T-helper 1 cell (primary cell): ENCODE data around the gene CAPN9.
"Not testable (repeated sequence)": the region's sequence is repeated elsewhere in the genome, so short reads cannot be mapped to it uniquely, and the experiment has no call there.

ENCODE experiments used
- DNase-seq, 5 donors: peaks; one replicate each; pipeline ENCODE4 v3.0.0-alpha.2; 2012 to 2020
- total RNA-seq, 4 donors: gene quantifications; one replicate each; lab custom pipeline; 2026; lab: John Stamatoyannopoulos, UW

The CAPN9 gene
- 0 reads per million in 4 donors for total RNA-seq

- no peak for DNase-seq
Measured at GRCh38 chr1:230747127-230747730, at the start of gene CAPN9. CAPN9 (plus strand) TSS chr1:230747388; CDS start chr1:230747497, 109 bp downstream.

DNA sequence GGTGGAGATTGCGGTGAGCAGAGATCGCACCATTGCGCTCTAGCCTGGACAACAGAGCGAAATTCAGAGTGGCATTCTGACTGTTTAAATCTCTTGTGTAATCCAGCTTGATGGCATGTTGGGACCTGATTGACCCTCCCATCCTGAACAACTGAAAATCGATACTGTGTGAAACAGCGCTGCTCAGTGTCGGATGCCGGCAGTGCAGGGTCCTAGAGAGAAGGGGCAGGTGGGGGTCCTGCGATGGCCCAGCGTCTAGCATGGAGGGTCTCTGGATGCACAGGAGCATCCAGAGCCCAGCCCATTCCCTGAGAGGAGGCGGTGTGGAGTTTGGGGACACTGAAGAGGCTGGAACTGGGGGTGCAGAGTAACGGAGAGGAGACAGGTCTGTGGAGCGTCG lies 49.1 kb upstream of the CAPN9 start:
- no peak for DNase-seq

- DNase-seq: not testable (repeated sequence)
Measured at GRCh38 chr1:230698964-230699363, 48.2 kb upstream of the CAPN9 start.

DNA sequence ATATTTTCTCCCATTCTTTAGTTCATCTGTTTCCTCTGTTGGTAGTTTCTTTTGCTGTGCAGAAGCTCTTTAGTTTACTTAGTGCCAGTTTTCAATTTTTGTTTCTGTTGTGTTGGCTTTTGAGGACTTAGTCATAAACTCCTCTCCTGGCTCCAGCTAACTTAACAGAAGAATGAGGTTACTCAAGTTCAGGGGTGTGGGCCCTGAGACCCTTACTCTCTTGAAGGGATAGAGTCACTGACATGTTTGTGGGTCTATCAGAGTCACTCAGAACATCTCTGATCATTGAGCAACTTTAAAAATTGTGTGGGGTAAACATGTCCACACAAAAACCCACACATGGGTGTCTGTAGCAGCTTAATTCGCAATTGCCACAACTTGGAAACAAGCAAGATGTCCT lies 47.5 kb upstream of the CAPN9 start:
- DNase-seq: no peak

- no peak for DNase-seq
Measured at GRCh38 chr1:230700132-230700531, 47.1 kb upstream of the CAPN9 start.

- no peak for DNase-seq
Measured at GRCh38 chr1:230701434-230701833, 45.8 kb upstream of the CAPN9 start.

- DNase-seq: no peak
Measured at GRCh38 chr1:230701895-230702768, 45.1 kb upstream of the CAPN9 start.

- no peak for DNase-seq
Measured at GRCh38 chr1:230702934-230703678, 44.1 kb upstream of the CAPN9 start.

- no peak for DNase-seq
Measured at GRCh38 chr1:230703679-230704385, 43.4 kb upstream of the CAPN9 start.

DNA sequence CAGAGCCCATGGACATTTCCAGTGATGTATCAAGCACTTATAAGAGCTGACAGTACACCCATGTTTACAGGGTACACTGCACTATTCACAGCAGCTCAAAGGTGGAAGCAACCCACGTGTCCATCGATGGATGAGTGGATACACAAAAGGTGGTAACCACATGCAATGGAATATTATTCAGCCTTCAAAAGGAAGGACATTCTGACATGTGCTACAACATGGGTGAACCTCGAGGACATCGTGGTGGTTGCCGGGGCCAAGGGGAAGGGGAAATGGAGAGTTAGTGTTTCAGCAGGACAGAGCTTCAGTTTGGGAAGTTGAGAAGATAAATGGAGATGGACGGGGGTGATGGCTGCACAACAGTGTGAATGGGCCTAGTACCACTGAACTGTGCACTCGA lies 42.4 kb upstream of the CAPN9 start:
- DNase-seq: no peak

GRCh38 chr1:230705289-230706019 lies 41.7 kb upstream of the CAPN9 start:
- DNase-seq: no peak

GRCh38 chr1:230706020-230706699 lies 41.0 kb upstream of the CAPN9 start:
- DNase-seq: no peak

DNA sequence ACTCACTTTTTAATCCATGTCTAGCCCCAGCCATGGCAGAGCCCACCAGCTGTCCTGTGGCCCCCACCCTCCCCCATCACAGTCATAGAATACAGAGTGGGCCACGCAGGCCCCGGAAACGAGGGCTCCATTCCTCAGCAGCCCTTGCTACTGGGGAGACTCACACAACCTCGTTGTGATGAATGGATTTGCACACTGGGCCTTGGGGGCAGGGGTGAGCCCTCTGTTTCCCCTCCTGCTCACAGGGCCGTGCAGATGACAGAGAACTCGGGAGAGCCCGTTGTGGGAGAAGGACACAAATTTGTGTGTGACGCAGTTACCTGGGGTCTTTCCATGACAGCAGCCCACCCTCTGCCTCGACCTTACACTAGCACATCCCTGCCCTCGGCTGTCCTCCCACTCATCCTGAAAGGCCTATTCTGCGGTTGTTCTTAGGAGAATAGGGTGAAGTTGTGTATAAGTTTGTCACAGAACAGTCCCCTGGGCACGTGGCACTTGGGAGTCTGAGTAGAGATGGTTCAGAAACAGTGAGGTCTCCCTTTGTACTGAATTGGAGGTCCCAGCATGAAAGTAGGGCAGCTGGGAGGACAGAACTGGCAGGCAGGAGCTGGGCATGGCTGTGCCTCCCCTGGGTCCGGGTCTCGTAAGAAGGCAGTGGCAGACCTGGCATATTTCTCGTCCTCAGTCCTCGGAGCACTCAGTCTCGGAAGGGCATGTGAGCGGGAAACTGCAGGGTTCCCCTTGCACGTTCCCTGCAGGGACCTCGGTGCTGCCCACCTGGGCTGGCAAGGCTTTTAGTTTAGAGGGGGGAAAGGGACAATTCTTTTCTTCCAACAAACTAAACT lies 40.1 kb upstream of the CAPN9 start:
- no peak for DNase-seq

DNA sequence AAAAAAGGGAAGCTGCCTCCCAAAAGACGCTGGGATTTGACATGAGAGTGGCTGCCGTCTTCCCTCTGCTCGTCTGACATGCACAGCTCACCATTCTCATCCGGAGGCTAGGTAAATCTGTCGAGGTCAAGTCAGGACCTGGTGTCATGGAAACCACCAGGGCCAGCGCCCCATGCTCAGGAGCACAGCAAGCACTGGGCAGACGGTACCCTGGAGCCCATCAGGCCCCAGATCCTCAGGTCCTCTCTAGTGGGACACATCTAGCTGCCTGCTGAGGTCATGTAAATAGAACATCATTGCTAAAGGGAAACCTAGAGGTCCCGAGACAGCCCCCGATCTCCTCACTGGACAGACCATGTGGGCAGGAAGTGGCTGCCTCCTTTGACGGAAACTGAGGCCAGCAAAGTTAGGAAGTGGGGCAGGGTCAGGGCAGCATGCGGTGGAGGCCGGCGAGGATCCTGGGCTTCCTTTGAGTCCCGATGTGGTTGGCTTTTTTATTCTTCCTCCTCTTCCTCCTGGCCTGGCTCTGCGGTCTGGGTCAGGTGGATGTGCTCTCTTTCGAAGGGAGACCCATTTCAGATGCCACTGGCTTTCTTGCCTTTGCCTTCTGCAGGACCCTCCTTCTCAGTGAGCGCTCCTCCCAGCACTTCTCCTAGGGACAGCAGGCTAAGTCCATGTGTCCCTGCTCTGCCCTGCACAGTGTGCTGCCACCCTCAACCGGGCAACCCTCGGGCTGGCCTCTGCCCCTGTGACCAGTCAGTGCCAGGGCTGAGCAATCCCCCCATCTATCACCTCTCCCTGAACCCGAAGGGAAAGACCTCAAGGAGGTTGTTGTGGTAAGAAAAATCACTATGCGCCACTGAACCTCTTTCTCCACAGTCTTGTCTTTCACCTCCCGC lies 39.2 kb upstream of the CAPN9 start:
- DNase-seq: no peak

DNA sequence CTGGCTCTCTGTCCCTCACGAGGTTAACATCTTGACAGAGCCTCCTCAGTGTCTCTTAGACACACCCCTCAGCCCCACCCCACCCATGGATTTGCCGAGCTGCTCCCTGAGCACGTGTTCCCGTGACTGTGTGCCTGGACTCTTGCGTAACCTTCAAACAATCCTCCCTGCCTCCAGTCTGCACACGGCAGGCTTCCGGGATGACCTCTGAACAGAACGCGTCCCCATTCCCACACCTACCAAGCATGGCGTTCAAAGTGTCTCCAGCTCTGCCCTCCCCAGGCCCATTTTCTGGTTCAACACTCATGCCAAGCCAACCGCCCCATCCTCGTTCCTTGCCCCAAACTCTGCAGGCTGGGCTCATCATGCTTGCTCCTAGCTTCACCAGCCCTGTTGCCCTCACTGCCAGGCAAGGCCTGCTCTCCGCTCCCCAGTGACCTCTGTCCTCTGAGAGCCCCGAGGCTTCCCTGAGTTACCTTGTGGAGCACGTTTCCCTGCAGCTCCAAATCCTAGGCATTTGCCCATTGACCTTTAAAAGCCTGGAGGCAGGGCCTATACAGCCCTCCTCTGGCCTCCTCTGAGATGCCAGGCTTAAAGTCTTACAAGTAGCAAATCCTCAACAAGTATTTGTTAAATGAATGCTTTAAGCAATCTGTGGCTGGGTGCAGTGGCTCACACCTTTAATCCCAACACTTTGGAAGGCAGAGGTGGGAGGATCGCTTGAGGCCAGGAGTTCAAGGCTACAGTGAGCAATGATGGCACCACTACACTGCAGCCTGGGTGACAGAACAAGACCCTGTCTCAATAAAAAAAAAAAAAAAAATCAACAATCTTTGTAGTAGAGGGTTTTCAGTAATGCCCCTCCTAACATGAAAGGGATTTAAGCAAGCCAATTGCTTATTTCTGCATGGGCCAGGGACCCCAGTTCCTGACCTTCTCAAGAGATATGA lies 38.3 kb upstream of the CAPN9 start:
- no peak for DNase-seq

GRCh38 chr1:230709619-230710542 lies 37.3 kb upstream of the CAPN9 start:
- no peak for DNase-seq

DNA sequence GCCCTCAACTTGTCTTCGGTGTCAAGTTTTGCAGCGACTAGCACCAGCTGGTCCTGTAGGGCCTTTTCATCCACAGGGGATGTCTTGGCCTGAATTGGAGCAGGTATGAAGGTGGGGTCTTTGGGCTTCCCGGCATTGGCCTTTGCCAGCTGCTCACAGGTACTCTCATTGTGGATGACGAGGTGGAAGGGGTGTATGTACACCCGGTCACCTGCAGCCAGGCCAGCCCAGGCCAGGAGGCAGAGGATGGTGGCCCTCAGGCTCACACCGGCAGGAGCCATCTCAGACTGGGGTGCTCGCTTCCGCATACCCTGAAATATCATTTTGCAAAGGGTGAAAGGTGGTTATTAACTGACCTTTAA lies 36.7 kb upstream of the CAPN9 start:
- no peak for DNase-seq
